H1 (cell line): ENCODE measurements around the gene TMEM161B. TPM values are rescaled to one million over a fixed set of nuclear protein-coding genes. Genes with fewer than 3 reads are reported as not detected.
A peak's percentile ranks its signal among the peaks of the same experiment; 100 is the strongest.

Experiments
- CTCF ChIA-PET: fragments of 300-600 bp; sonication (Branson Sonifier 250); formaldehyde crosslinking; loops from one replicate; lab custom pipeline; 2021; ENCODE audit not compliant: partially characterized antibody; lab: Charles Lee
- POLR2A ChIA-PET: fragments of 300-600 bp; sonication (Branson Sonifier 250); formaldehyde crosslinking; loops from one replicate; lab custom pipeline; 2021; ENCODE audit warnings: inconsistent platforms; ENCODE audit not compliant: partially characterized antibody; lab: Charles Lee
- DNase-seq, 2 experiments: peaks; one replicate each; pipeline versions ENCODE4 v3.0.0 to v3.0.0-alpha.2; 2010 to 2022; ENCODE audit warnings: low spot score in 2 of 2, low read depth in 1 of 2, mixed read lengths in 1 of 2
- FAIRE-seq: peaks from 2 replicates; lab custom pipeline; 2011; peaks lifted over from hg19 to GRCh38; lab: Jason Lieb, UNC
- H2AFZ ChIP-seq: 2 replicates; pipeline ENCODE4 v1.8.1; 2012; ENCODE audit warnings: low read length, inconsistent platforms
- H2AK5ac ChIP-seq: 2 replicates; pipeline ENCODE4 v1.6.1; 2013; ENCODE audit warnings: low read depth, low read length
- H2BK120ac ChIP-seq: replicated peaks from 2 replicates; pipeline ENCODE3; 2013; ENCODE audit warnings: low read depth, low read length, inconsistent platforms
- H2BK12ac ChIP-seq: 2 replicates; pipeline ENCODE4 v1.6.1; 2013; ENCODE audit warnings: low read depth, low read length
- H2BK15ac ChIP-seq: 2 replicates; pipeline ENCODE4 v1.6.1; 2013; ENCODE audit warnings: low read length
- H2BK20ac ChIP-seq: 2 replicates; pipeline ENCODE4 v1.6.1; 2013; ENCODE audit warnings: low read length
- H2BK5ac ChIP-seq: 2 replicates; pipeline ENCODE4 v1.6.1; 2013; ENCODE audit warnings: low read depth, low read length
- H3K14ac ChIP-seq: 2 replicates; pipeline ENCODE4 v1.6.1; 2013; ENCODE audit warnings: inconsistent platforms; ENCODE audit not compliant: insufficient read length
- H3K18ac ChIP-seq: 2 replicates; pipeline ENCODE4 v1.6.1; 2013; ENCODE audit warnings: low read length; ENCODE audit errors: extremely low read depth
- H3K23ac ChIP-seq: 2 replicates; pipeline ENCODE4 v1.6.1; 2013; ENCODE audit warnings: inconsistent platforms; ENCODE audit not compliant: insufficient read length
- H3K23me2 ChIP-seq: 2 replicates; pipeline ENCODE4 v1.6.1; 2013; ENCODE audit warnings: low read depth, low read length
- H3K27ac ChIP-seq: 2 replicates; pipeline ENCODE4 v1.6.1; 2011; ENCODE audit warnings: low read depth, low read length, inconsistent platforms
- H3K27me3 ChIP-seq, 4 experiments: replicated peaks in 1 of 4; 1 replicate in 1 of 4; 2 replicates in 3 of 4; pipeline versions ENCODE4 v1.6.1 to v1.8.1; 2011 to 2013; ENCODE audit warnings: low read length in 3 of 4, mild to moderate bottlenecking in 3 of 4, inconsistent platforms in 2 of 4, mixed read lengths in 2 of 4, moderate library complexity in 1 of 4; ENCODE audit not compliant: control insufficient read depth in 3 of 4, insufficient read depth in 3 of 4; ENCODE audit errors: extremely low read depth in 1 of 4
- H3K36me3 ChIP-seq, 4 experiments: 2 replicates each; pipeline versions ENCODE4 v1.6.1 to v1.8.1; 2011 to 2013; ENCODE audit warnings: mild to moderate bottlenecking in 4 of 4, low read length in 3 of 4, moderate library complexity in 2 of 4, control low read depth in 1 of 4, inconsistent platforms in 1 of 4; ENCODE audit not compliant: insufficient read depth in 4 of 4, control insufficient read depth in 2 of 4
- H3K4ac ChIP-seq: replicated peaks from 2 replicates; pipeline ENCODE3; 2013; ENCODE audit warnings: low read length, low read depth, mixed read lengths, inconsistent platforms; ENCODE audit not compliant: insufficient read length
- H3K4me1 ChIP-seq, 4 experiments: replicated peaks in 1 of 4; 1 replicate in 1 of 4; 2 replicates in 3 of 4; pipeline versions ENCODE4 v1.6.1 to v1.8.1; 2011 to 2013; ENCODE audit warnings: low read length in 3 of 4, inconsistent platforms in 2 of 4, mixed read lengths in 1 of 4; ENCODE audit not compliant: insufficient read depth in 4 of 4, control insufficient read depth in 3 of 4
- H3K4me2 ChIP-seq, 2 experiments: 2 replicates each; pipeline versions ENCODE4 v1.6.1 to v1.8.1; 2011 to 2013; ENCODE audit warnings: low read depth in 2 of 2, low read length in 2 of 2, control low read depth in 1 of 2, inconsistent platforms in 1 of 2, mild to moderate bottlenecking in 1 of 2; ENCODE audit not compliant: insufficient read depth in 1 of 2
- H3K4me3 ChIP-seq, 4 experiments: fragments of 200-600, 300-600 bp in 1 of 4; sonication (generic), shearing (Covaris generic), sonication (Bioruptor Twin) in 1 of 4; 2 replicates each; pipeline versions ENCODE4 v1.5.1 to v1.8.1; 2011 to 2016; ENCODE audit warnings: low read length in 4 of 4, low read depth in 3 of 4, control low read depth in 2 of 4, inconsistent platforms in 2 of 4, mild to moderate bottlenecking in 2 of 4, mixed read lengths in 1 of 4, moderate library complexity in 1 of 4; ENCODE audit not compliant: insufficient read depth in 2 of 4; ENCODE audit errors: extremely low read depth in 1 of 4
- H3K56ac ChIP-seq: replicated peaks from 2 replicates; pipeline ENCODE3; 2013; ENCODE audit warnings: low read depth, mild to moderate bottlenecking, mixed read lengths, low read length, inconsistent platforms; ENCODE audit not compliant: insufficient read length
- H3K79me1 ChIP-seq: 2 replicates; pipeline ENCODE4 v1.6.1; 2013; ENCODE audit warnings: low read depth, low read length, control low read depth
- H3K79me2 ChIP-seq, 2 experiments: 2 replicates each; pipeline versions ENCODE4 v1.6.1 to v1.8.1; 2012 to 2013; ENCODE audit warnings: low read length in 2 of 2, mild to moderate bottlenecking in 2 of 2, inconsistent platforms in 1 of 2; ENCODE audit not compliant: insufficient read depth in 2 of 2, control insufficient read depth in 1 of 2
- H3K9ac ChIP-seq, 4 experiments: replicated peaks in 1 of 4; 1 replicate in 1 of 4; 2 replicates in 3 of 4; pipeline versions ENCODE4 v1.6.1 to v1.8.1; 2011 to 2013; ENCODE audit warnings: low read depth in 3 of 4, low read length in 3 of 4, control low read depth in 2 of 4, mild to moderate bottlenecking in 2 of 4, moderate library complexity in 2 of 4, inconsistent platforms in 1 of 4; ENCODE audit errors: extremely low read depth in 1 of 4
- H3K9me3 ChIP-seq, 2 experiments: 2 replicates each; pipeline versions ENCODE4 v1.6.1 to v1.8.1; 2012 to 2013; ENCODE audit warnings: mild to moderate bottlenecking in 2 of 2, moderate library complexity in 2 of 2, control low read depth in 1 of 2, inconsistent platforms in 1 of 2, low read depth in 1 of 2, low read length in 1 of 2, mixed read lengths in 1 of 2; ENCODE audit not compliant: insufficient read depth in 2 of 2
- H4K20me1 ChIP-seq, 2 experiments: replicated peaks in 1 of 2; 2 replicates each; pipeline versions ENCODE3 to v1.8.1; 2011 to 2013; ENCODE audit warnings: inconsistent platforms in 2 of 2, low read length in 2 of 2, mild to moderate bottlenecking in 1 of 2; ENCODE audit not compliant: insufficient read depth in 2 of 2, control insufficient read depth in 1 of 2
- H4K5ac ChIP-seq: 2 replicates; pipeline ENCODE4 v1.6.1; 2013; ENCODE audit warnings: low read length, low read depth, mixed read lengths, inconsistent platforms; ENCODE audit not compliant: insufficient read length
- H4K8ac ChIP-seq: 2 replicates; pipeline ENCODE4 v1.8.0; 2013; ENCODE audit warnings: mild to moderate bottlenecking, moderate library complexity, low read length, inconsistent platforms; ENCODE audit not compliant: insufficient read depth; ENCODE audit errors: extremely low read depth
- H4K91ac ChIP-seq: replicated peaks from 2 replicates; pipeline ENCODE3; 2013; ENCODE audit warnings: low read length, mixed read lengths, inconsistent platforms; ENCODE audit not compliant: insufficient read length
- JUND ChIP-seq: IDR thresholded peaks from 2 replicates; pipeline ENCODE4 v1.6.1; 2011; ENCODE audit warnings: mild to moderate bottlenecking, improper control_type of control experiment, low read length
- RAD21 ChIP-seq, 2 experiments: IDR thresholded peaks in 1 of 2; conservative IDR thresholded peaks in 1 of 2; 2 replicates each; pipeline ENCODE4 v1.6.1; 2011; ENCODE audit warnings: low read depth in 2 of 2, low read length in 2 of 2, improper control_type of control experiment in 1 of 2, inconsistent platforms in 1 of 2, mild to moderate bottlenecking in 1 of 2, moderate library complexity in 1 of 2
- WGBS, 2 experiments: shearing (Covaris generic) in 1 of 2; methylation state at CpG; one replicate each; pipeline versions ENCODE4 v1.1.6 to v1.1.7; 2013 to 2015; ENCODE audit warnings: low lambda C conversion rate in 2 of 2, mixed read lengths in 2 of 2, inconsistent platforms in 1 of 2, low coverage in 1 of 2, missing lambda C conversion rate in 1 of 2; ENCODE audit not compliant: insufficient replicate concordance in 2 of 2, insufficient coverage in 1 of 2, insufficient read length in 1 of 2; ENCODE audit errors: extremely low coverage in 1 of 2, missing lambda C conversion rate in 1 of 2; 5-methylcytosine and 5-hydroxymethylcytosine counted together
- polyA plus RNA-seq, 7 experiments: library from polyadenylated mRNA; depleted of rRNA in 3 of 7; stranded (reverse) in 5 of 7; unstranded in 2 of 7; fragments of >200 nt in 5 of 7; fragments of 200-250 nt in 2 of 7; gene quantifications; 1 replicate in 5 of 7; 2 replicates in 1 of 7; 4 replicates in 1 of 7; pipeline versions ENCODE4 v1.2.1 to v1.2.3, GENCODE V29; 2011 to 2013; ENCODE audit warnings: missing spikeins in 2 of 7, mixed read lengths in 2 of 7
- total RNA-seq: library from RNA; stranded (reverse); fragmentation: NEBNext Ultra II Directional; extraction: Animal tissue kit (Norgen Biotek cat#: 25700); gene quantifications from 2 replicates; pipeline ENCODE4 v1.2.1, GENCODE V29; 2021
- TF ChIP-seq, protein P1 (sequence below), 3 experiments: IDR thresholded peaks; 1 replicate in 2 of 3; 2 replicates in 1 of 3; pipeline versions ENCODE4 v1.5.1 to v1.6.1; 2011; ENCODE audit warnings: low read length in 3 of 3, mild to moderate bottlenecking in 3 of 3, inconsistent platforms in 2 of 3, low read depth in 1 of 3, moderate library complexity in 1 of 3; ENCODE audit not compliant: insufficient read depth in 1 of 3; ENCODE audit errors: control extremely low read depth in 1 of 3

The TMEM161B gene
- total and polyA plus RNA-seq, 2 of the 8 experiments (the other 6 are each of a cell fraction or from before 2014, with no cell fraction given) = 7.4 to 13.8 TPM

DNA sequence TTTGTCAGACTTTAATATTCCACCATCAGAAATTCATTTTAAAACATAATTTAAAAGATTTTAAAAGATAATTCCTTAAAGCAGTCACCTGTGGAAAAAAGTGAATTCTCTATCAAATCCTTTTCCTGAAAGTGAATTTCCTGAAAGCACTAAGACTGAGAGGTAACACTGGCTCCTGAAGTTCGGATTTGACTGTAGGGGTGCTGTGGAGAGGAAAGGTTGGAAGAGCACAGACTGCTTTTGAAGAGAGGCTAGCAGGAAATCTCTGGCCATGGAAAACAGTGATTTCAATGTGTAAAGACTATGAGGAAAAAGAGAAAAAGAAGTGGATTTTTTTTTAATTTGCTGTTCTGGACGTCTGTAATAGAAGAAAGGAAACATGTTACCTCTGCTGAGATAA, 35.7 kb upstream of the TMEM161B start:
- no peak overlapping the region for H3K4me3 ChIP-seq
- H3K23me2 ChIP-seq = no peaks in the 10 kb centered on the region
- no peak overlapping the region for H3K4me2 ChIP-seq
- no peak overlapping the region for H4K91ac ChIP-seq
- H3K36me3 ChIP-seq = no peaks in the 10 kb centered on the region
- H3K23ac ChIP-seq = no peak overlapping the region
- POLR2A ChIA-PET = no interaction called here
- no peaks in the 10 kb centered on the region for H4K20me1 ChIP-seq
- no peak overlapping the region for H2AFZ ChIP-seq
- FAIRE-seq (peak; percentile 32), DNase-seq (no peak)
- CTCF ChIA-PET = interaction anchor here (0.6 to 1.0 kb wide), 2 partner anchors 34 to 181 kb away, joined by 3 to 4 read pairs; no protein-coding TSS in a partner anchor
- no peak overlapping the region for H2BK15ac ChIP-seq
- no peak overlapping the region for H2AK5ac ChIP-seq
- H4K5ac ChIP-seq = no peak overlapping the region
- H3K14ac ChIP-seq = no peak overlapping the region
- no peak overlapping the region for H2BK5ac ChIP-seq
- H3K18ac ChIP-seq = no peak overlapping the region
- no peaks in the 10 kb centered on the region for H3K79me2 ChIP-seq
- no peak overlapping the region for H3K4ac ChIP-seq
- H3K4me1 ChIP-seq = peaks cover 0 to 8% (median 0%) of the 10 kb centered on the region in 4 experiments; a peak in 2 of 7 replicates
- H2BK20ac ChIP-seq = no peak overlapping the region
- WGBS, 2 experiments = 39% methylated on average over 2 of the region's 2 CpGs; no CpG with 5 or more reads in 1 of the 2 experiments
- no peak overlapping the region for H2BK12ac ChIP-seq
- H3K9me3 ChIP-seq = no peaks in the 10 kb centered on the region
- H3K9ac ChIP-seq = no peak overlapping the region
- no peaks in the 10 kb centered on the region for H3K27me3 ChIP-seq
- no peak overlapping the region for H3K56ac ChIP-seq
- no peaks in the 10 kb centered on the region for H3K79me1 ChIP-seq
- H4K8ac ChIP-seq = no peak overlapping the region
- no peak overlapping the region for H2BK120ac ChIP-seq
- H3K27ac ChIP-seq = no peak overlapping the region
- TF ChIP-seq, protein P1, sequence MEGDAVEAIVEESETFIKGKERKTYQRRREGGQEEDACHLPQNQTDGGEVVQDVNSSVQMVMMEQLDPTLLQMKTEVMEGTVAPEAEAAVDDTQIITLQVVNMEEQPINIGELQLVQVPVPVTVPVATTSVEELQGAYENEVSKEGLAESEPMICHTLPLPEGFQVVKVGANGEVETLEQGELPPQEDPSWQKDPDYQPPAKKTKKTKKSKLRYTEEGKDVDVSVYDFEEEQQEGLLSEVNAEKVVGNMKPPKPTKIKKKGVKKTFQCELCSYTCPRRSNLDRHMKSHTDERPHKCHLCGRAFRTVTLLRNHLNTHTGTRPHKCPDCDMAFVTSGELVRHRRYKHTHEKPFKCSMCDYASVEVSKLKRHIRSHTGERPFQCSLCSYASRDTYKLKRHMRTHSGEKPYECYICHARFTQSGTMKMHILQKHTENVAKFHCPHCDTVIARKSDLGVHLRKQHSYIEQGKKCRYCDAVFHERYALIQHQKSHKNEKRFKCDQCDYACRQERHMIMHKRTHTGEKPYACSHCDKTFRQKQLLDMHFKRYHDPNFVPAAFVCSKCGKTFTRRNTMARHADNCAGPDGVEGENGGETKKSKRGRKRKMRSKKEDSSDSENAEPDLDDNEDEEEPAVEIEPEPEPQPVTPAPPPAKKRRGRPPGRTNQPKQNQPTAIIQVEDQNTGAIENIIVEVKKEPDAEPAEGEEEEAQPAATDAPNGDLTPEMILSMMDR (IDR thresholded peaks at IDR 0.05; ENCODE audit: control extremely low read depth in 1 of 3, insufficient read depth in 1 of 3, low read depth in 1 of 3, low read length in 3 of 3) = peak in 2 of 3 experiments; percentile 8 to 15; a peak in 2 of 4 replicates
- peak; percentile 21 to 37; a peak in 2 of 4 replicates for TF ChIP-seq RAD21 (IDR thresholded peaks at IDR 0.05 in 1 of 2, conservative IDR thresholded peaks at IDR 0.05 in 1 of 2; ENCODE audit: low read depth in 2 of 2, low read length in 2 of 2)
- no peak for TF ChIP-seq JUND
